Left cardiac atrium (tissue), 4 donors: ENCODE data around the gene CTAGE8. TPM values are rescaled to one million over a fixed set of nuclear protein-coding genes. Genes with fewer than 3 reads are reported as not detected.
"Not testable (repeated sequence)": the region's sequence is repeated elsewhere in the genome, so short reads cannot be mapped to it uniquely, and the experiment has no call there.

ENCODE experiments used
- ATAC-seq, 2 donors: fragments of 200-7000 bp; cut with Tn5 transposase; one replicate each; pipeline ENCODE4 v1.9.1; 2020; ENCODE audit warnings: mild to moderate bottlenecking in 2 of 2, moderate library complexity in 2 of 2
- DNase-seq: peaks from one replicate; pipeline ENCODE4 v3.0.0-alpha.2; 2020
- intact Hi-C, 2 donors: fragments of 100-400 bp; cut with DNase I; formaldehyde crosslinking; loops; one replicate each; pipeline versions ENCODE4 v1.14.1 to v1.15.1; 2022 to 2023
- long read RNA-seq: library from polyadenylated mRNA; unstranded; transcript quantifications from one replicate; pipeline ENCODE4 v2.0.0, GENCODE V29; 2021
- total RNA-seq, 2 donors: library from RNA; stranded (reverse); fragmentation: NEBNext Ultra II Directional; extraction: Animal tissue kit (Norgen Biotek cat#: 25700); gene quantifications; one replicate each; pipeline ENCODE4 v1.2.1, GENCODE V29; 2021
- donor health status: DM: no; HTN: yes; CAD: no.
- donor health status: DM: no; HTN: yes; CAD: no; lungs with severe emphysema.
- donor health status: DM: yes; HTN: yes; CAD: no.
- donor health status: Dilated cardiomyopathy.

Gene CTAGE8, protein sequence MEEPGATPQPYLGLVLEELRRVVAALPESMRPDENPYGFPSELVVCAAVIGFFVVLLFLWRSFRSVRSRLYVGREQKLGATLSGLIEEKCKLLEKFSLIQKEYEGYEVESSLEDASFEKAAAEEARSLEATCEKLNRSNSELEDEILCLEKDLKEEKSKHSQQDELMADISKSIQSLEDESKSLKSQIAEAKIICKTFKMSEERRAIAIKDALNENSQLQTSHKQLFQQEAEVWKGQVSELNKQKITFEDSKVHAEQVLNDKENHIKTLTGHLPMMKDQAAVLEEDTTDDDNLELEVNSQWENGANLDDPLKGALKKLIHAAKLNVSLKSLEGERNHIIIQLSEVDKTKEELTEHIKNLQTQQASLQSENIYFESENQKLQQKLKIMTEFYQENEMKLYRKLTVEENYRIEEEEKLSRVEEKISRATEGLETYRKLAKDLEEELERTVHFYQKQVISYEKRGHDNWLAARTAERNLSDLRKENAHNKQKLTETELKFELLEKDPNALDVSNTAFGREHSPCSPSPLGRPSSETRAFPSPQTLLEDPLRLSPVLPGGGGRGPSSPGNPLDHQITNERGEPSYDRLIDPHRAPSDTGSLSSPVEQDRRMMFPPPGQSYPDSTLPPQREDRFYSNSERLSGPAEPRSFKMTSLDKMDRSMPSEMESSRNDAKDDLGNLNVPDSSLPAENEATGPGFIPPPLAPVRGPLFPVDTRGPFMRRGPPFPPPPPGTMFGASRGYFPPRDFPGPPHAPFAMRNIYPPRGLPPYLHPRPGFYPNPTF
- under 1 TPM; 0.24 to 0.71 TPM for total RNA-seq
- long read RNA-seq, result 0 reads

DNA sequence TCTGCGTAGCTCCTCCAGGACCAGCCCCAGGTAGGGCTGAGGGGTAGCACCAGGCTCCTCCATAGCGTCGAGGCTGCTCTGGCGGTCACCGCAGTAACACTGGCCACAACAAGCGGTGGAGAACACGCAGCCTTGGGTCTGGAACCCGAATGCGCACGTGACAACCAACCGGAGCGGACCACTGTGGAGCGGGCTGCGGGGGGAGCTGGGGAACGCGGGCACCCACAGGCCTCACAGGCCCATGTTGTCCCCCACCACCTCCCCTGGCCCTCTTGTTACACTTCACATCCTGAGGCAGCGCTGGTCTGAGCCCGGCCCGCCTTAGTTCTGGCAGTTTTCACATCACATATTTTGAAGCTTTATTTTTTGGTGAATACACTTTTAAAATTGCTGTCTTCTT lies at the start of gene CTAGE8:
TSS of gene CTAGE8 (minus strand) at position 101 of the 400 bp plus-strand sequence. CDS start at position 63, 38 bp downstream.
- ATAC-seq, intact Hi-C loops, DNase-seq: not testable (repeated sequence)

- DNase-seq, intact Hi-C loops: not testable (repeated sequence)
- peak in 1 of 2 donors; percentile 41 for ATAC-seq
Observed at GRCh38 chr7:144317537-144317936, 48.4 kb upstream of the CTAGE8 start.

DNA sequence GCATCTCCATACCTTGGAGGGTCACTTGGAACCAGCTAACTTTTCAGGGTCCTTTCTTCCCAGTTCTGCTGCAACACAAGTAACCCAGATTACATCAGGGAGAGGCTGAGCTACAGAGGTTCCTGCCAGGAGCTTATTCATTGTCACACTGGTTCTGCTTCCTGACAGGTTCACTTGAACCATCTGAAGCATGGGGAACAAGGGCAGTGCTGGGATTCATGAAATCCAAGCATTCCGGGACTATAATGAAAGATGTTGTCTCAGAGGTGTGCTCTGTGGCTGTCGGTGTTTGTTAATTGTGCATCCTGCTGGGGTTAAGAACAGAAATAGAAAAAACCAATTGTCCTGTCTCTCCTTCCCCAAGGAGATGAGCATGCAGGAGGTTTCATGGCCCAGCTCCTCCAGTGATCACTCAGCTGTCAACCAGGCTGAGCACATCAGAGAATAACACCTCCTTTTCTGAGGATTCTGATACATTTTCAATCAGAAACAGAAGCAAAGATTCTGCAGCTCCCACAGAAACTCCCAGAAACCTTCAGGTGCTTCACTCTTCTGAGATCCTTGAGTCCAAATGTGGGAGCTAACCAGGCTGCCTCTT lies 42.9 kb upstream of the CTAGE8 start, which contains the start of gene OR2A1:
TSS of gene OR2A1 (plus strand) at position 548 of the 598 bp plus-strand sequence. CDS start 5,706 bp downstream, outside the sequence.
- intact Hi-C loops, DNase-seq, ATAC-seq: not testable (repeated sequence)

GRCh38 chr7:144311218-144311617 lies 42.1 kb upstream of the CTAGE8 start:
- DNase-seq, intact Hi-C loops, ATAC-seq: not testable (repeated sequence)

DNA sequence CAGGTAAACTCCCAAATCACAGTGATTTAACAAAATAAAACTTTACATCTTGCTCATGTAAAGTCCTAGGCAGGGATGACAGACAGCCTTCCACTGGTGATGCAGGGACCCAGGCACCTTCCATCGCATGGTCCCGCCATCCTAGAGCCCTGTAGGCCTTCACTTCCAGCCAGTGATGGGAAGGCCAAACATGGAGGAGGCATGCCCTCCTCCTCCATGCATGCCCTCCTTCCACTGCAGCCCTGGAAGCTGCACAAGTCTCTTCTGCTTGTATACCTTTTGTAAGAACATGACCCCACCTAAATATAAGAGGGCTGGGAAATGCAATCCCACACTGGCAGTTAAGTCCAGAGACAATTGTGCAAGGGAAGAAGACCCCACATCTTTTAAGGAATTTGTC lies 40.6 kb upstream of the CTAGE8 start:
- DNase-seq, intact Hi-C loops, ATAC-seq: not testable (repeated sequence)

GRCh38 chr7:144305156-144305555 lies 36.1 kb upstream of the CTAGE8 start:
- ATAC-seq, DNase-seq, intact Hi-C loops: not testable (repeated sequence)

GRCh38 chr7:144303607-144304006 lies 34.5 kb upstream of the CTAGE8 start:
- ATAC-seq, intact Hi-C loops, DNase-seq: not testable (repeated sequence)

GRCh38 chr7:144302578-144303303 lies 33.7 kb upstream of the CTAGE8 start:
- ATAC-seq, intact Hi-C loops: not testable (repeated sequence)

GRCh38 chr7:144293794-144294499 lies 24.9 kb upstream of the CTAGE8 start:
- DNase-seq, intact Hi-C loops: not testable (repeated sequence)
- ATAC-seq, result peak; percentile 92 to 99

More at GRCh38 chr7:144302578-144303303, 33.7 kb upstream of the CTAGE8 start:
- DNase-seq, result not testable (repeated sequence)

DNA sequence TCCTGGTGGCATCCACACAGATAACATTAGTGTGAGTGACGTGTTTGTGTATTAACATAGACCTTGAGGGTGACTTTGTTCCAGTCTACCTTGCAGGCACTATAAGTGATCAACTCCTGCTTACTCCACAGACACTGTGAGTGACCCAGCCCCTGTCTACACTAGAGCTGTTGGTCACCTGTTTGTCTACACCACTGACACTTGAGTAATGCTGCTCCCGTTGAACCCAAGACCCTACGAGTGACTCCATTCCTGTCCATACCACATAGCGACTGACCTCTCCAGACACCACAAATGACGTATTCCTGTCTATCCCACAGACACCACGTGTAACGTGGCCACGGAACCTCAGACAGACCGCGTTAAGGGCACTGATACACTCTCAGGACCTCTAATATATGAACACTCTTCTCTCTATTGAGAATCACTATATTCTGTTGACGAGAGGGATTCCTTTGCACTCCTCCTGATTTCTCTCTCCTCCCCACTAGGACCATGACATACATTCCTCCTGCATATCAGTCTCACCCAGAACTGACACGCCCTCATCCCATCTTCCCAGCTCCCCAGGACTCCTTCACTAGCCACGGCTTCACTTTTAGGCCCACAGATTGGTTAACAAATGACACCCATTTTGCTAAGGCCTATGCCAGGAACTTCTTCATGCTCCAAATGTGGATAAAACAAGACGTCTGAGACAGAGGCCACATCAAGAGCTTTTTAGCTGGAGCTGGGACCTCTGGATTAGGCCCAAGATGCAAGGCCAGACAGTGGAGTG lies 23.5 kb upstream of the CTAGE8 start:
- DNase-seq, intact Hi-C loops, ATAC-seq: not testable (repeated sequence)

- DNase-seq, ATAC-seq, intact Hi-C loops: not testable (repeated sequence)
Observed at GRCh38 chr7:144291607-144292006, 22.5 kb upstream of the CTAGE8 start.

- intact Hi-C loops, ATAC-seq, DNase-seq: not testable (repeated sequence)
Observed at GRCh38 chr7:144287171-144287784, 18.2 kb upstream of the CTAGE8 start.

DNA sequence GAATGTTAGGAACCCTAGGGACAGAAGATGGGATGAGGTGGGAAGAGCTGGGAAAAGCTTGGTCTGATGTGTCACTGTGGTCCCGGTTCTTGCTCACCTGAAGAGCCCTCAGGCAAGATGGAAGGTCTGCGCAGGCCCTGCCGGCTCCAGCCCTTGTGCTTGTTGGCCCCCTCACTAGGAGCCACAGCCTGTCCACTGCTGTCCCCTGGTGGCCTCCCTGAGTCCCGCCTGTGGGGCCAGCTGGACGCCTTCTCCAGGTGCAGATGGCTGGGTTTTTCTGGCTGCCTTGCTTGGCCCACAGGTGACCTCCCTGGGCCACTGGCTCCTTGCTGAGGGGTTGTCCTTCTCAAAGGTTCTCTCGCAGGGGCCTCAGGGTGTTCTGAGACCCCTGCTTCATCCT lies 14.6 kb upstream of the CTAGE8 start:
- DNase-seq, intact Hi-C loops, ATAC-seq: not testable (repeated sequence)

DNA sequence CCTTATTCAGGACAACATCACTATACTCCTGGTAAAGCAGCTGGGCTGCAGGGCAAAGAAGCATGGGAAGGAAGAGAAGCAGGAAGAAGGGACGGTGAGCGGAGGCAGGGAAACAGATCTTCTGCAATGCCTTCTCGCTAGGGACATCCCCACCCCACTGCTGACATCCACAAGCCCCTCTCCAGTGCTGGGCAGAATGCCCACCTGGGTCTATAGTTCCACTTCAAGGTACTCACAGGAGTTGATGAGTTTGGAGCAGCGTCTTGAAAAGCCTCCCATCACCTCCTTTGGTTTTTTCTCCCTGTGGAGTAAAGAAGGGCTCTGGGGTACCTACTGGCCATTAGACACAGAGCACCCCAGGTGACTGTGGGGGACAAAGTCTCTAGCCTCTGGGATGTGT lies 13.4 kb upstream of the CTAGE8 start:
- intact Hi-C loops, DNase-seq, ATAC-seq: not testable (repeated sequence)

DNA sequence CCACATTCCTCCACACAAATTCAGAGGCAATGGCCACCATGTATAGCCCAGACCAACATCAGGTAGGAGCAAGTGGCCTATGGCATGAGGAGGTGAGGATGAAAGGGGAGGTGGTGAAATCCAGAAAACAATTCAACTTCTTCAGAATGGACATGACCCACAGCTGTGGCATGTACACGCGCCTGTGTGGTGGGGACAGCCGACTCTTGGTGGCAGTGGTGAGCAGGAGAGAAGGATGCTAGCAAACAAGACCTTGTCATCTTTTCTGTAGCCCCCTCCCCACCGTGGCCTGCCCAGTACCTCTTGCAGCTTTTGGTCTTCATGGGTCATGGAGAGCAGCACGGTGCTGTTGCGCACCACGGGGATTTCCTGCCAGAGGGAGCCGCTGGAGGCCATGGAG lies 12.9 kb upstream of the CTAGE8 start:
- DNase-seq, ATAC-seq, intact Hi-C loops: not testable (repeated sequence)

DNA sequence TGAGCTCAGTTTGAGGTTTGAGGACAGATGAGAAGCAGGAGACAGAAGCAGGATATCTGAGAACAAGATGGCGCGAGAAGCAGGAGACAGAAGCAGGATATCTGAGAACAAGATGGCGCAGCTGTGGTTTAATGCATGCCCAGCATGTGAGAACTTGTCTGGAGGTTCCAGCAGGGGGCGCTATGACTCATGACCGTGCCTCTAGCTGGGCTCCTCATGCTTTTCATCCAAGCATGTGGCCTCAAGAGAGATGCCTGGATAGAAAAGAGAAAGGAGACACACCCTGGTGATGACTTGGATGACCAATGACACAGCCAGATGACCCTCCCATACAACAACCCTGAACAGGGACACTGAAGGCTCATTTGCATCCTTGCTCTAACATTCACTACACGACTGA lies 10.9 kb upstream of the CTAGE8 start:
- DNase-seq, intact Hi-C loops, ATAC-seq: not testable (repeated sequence)
